H54 (cell line): ENCODE data around the gene NR1H3.
"Not testable (repeated sequence)": the region's sequence is repeated elsewhere in the genome, so short reads cannot be mapped to it uniquely, and the experiment has no call there.

Source experiments
- DNase-seq: peaks from one replicate; pipeline ENCODE4 v3.0.0; 2011; ENCODE audit warnings: low spot score, mixed read lengths; ENCODE audit not compliant: insufficient read length
- FAIRE-seq: peaks from 3 replicates; lab custom pipeline; 2011; peaks lifted over from hg19 to GRCh38; lab: Jason Lieb, UNC
- POLR2A ChIP-seq: IDR thresholded peaks from 2 replicates; pipeline ENCODE4 v1.6.1; 2011; ENCODE audit warnings: low read depth, mild to moderate bottlenecking, low read length

The NR1H3 gene

GRCh38 chr11:47284151-47284550, 26.4 kb downstream of the NR1H3 start:
- DNase-seq, result no peak
- no peak for FAIRE-seq
- no peak for TF ChIP-seq POLR2A

GRCh38 chr11:47285969-47286770, 28.4 kb downstream of the NR1H3 start:
- no peak for FAIRE-seq
- DNase-seq, result no peak
- TF ChIP-seq POLR2A, result no peak

GRCh38 chr11:47288066-47288465, 30.3 kb downstream of the NR1H3 start:
- no peak for TF ChIP-seq POLR2A
- FAIRE-seq (no peak), DNase-seq (no peak)

GRCh38 chr11:47289856-47290255, 32.1 kb downstream of the NR1H3 start:
- DNase-seq (no peak), FAIRE-seq (no peak)
- no peak for TF ChIP-seq POLR2A

GRCh38 chr11:47295385-47295784, 37.6 kb downstream of the NR1H3 start:
- FAIRE-seq, result no peak
- TF ChIP-seq POLR2A, result no peak
- no peak for DNase-seq

GRCh38 chr11:47296045-47296444, 38.2 kb downstream of the NR1H3 start:
- no peak for FAIRE-seq
- TF ChIP-seq POLR2A, result no peak
- DNase-seq, result no peak

GRCh38 chr11:47299078-47299477, 41.3 kb downstream of the NR1H3 start:
- FAIRE-seq, result no peak
- DNase-seq, result no peak
- no peak for TF ChIP-seq POLR2A

- DNase-seq (no peak), FAIRE-seq (no peak)
- no peak for TF ChIP-seq POLR2A
These were observed 45.1 kb downstream of the NR1H3 start for GRCh38 chr11:47302853-47303252.

- no peak for TF ChIP-seq POLR2A
- DNase-seq, result no peak
- FAIRE-seq, result no peak
These were observed 48.1 kb downstream of the NR1H3 start for GRCh38 chr11:47305734-47306483.

- TF ChIP-seq POLR2A, result no peak
- no peak for FAIRE-seq
These were observed 48.7 kb downstream of the NR1H3 start for GRCh38 chr11:47306484-47306844.

GRCh38 chr11:47308050-47308823, 50.4 kb downstream of the NR1H3 start:
- no peak for TF ChIP-seq POLR2A
- DNase-seq (no peak), FAIRE-seq (no peak)

More at GRCh38 chr11:47306484-47306844, 48.7 kb downstream of the NR1H3 start:
- DNase-seq, result no peak

- FAIRE-seq (no peak), DNase-seq (no peak)
- TF ChIP-seq POLR2A, result no peak
These were observed 57.2 kb downstream of the NR1H3 start for GRCh38 chr11:47314992-47315391.

- FAIRE-seq, DNase-seq: not testable (repeated sequence)
These were observed 58.7 kb downstream of the NR1H3 start for GRCh38 chr11:47316501-47316900.
